HS-5 (cell line): ENCODE results near the gene DGCR2.
"Not testable (repeated sequence)": the region's sequence is repeated elsewhere in the genome, so short reads cannot be mapped to it uniquely, and the experiment has no call there.

Source experiments
- DNase-seq: peaks from one replicate; pipeline ENCODE4 v3.0.0-alpha.2; 2012; ENCODE audit warnings: low read depth

Gene DGCR2

GRCh38 chr22:19003508-19003907 is 118.7 kb downstream of the DGCR2 start:
- DNase-seq = no peak

GRCh38 chr22:19002684-19003038 is 119.6 kb downstream of the DGCR2 start:
- no peak for DNase-seq

- DNase-seq = no peak
These were observed 121.0 kb downstream of the DGCR2 start for GRCh38 chr22:19001204-19001603.

- DNase-seq = not testable (repeated sequence)
These were observed 122.1 kb downstream of the DGCR2 start for GRCh38 chr22:19000106-19000505.

- DNase-seq = no peak
These were observed 122.8 kb downstream of the DGCR2 start for GRCh38 chr22:18999416-18999815.

- no peak for DNase-seq
These were observed 123.2 kb downstream of the DGCR2 start for GRCh38 chr22:18999008-18999407.

GRCh38 chr22:18997925-18998315 is 124.3 kb downstream of the DGCR2 start:
- DNase-seq = no peak

- no peak for DNase-seq
These were observed 124.8 kb downstream of the DGCR2 start for GRCh38 chr22:18997306-18997924.

- no peak for DNase-seq
These were observed 125.8 kb downstream of the DGCR2 start for GRCh38 chr22:18996376-18996900.

- no peak for DNase-seq
These were observed 126.9 kb downstream of the DGCR2 start for GRCh38 chr22:18995327-18995711.

GRCh38 chr22:18994701-18995326 is 127.4 kb downstream of the DGCR2 start:
- no peak for DNase-seq

GRCh38 chr22:18994056-18994455 is 128.2 kb downstream of the DGCR2 start:
- DNase-seq = no peak

GRCh38 chr22:18992543-18993198 is 129.5 kb downstream of the DGCR2 start:
- DNase-seq = no peak

- no peak for DNase-seq
These were observed 130.3 kb downstream of the DGCR2 start for GRCh38 chr22:18991821-18992442.

- no peak for DNase-seq
These were observed 131.1 kb downstream of the DGCR2 start for GRCh38 chr22:18991138-18991432.

GRCh38 chr22:18990355-18991137 is 131.7 kb downstream of the DGCR2 start:
- DNase-seq = no peak

GRCh38 chr22:18988958-18989357 is 133.3 kb downstream of the DGCR2 start:
- no peak for DNase-seq

GRCh38 chr22:18987765-18988164 is 134.4 kb downstream of the DGCR2 start:
- DNase-seq = no peak

- not testable (repeated sequence) for DNase-seq
These were observed 135.1 kb downstream of the DGCR2 start for GRCh38 chr22:18987114-18987513.
